Measurements from ENCODE around the gene MAP4K5.

GRCh38 chr14:50524731-50525515, 7.4 kb downstream of the MAP4K5 start:
- TF ChIP-seq CTCF (IDR thresholded peaks at IDR 0.05) (no peak), POLR2AphosphoS5 (IDR thresholded peaks at IDR 0.05) (no peak)
